Stromal cell of bone marrow (primary cell): ENCODE measurements around the gene MYO15A.
"Not testable (repeated sequence)": the region's sequence is repeated elsewhere in the genome, so short reads cannot be mapped to it uniquely, and the experiment has no call there.

ENCODE experiments used
- DNase-seq: peaks from one replicate; pipeline ENCODE4 v3.0.0-alpha.2; 2012; ENCODE audit warnings: low read depth

The MYO15A gene

DNA sequence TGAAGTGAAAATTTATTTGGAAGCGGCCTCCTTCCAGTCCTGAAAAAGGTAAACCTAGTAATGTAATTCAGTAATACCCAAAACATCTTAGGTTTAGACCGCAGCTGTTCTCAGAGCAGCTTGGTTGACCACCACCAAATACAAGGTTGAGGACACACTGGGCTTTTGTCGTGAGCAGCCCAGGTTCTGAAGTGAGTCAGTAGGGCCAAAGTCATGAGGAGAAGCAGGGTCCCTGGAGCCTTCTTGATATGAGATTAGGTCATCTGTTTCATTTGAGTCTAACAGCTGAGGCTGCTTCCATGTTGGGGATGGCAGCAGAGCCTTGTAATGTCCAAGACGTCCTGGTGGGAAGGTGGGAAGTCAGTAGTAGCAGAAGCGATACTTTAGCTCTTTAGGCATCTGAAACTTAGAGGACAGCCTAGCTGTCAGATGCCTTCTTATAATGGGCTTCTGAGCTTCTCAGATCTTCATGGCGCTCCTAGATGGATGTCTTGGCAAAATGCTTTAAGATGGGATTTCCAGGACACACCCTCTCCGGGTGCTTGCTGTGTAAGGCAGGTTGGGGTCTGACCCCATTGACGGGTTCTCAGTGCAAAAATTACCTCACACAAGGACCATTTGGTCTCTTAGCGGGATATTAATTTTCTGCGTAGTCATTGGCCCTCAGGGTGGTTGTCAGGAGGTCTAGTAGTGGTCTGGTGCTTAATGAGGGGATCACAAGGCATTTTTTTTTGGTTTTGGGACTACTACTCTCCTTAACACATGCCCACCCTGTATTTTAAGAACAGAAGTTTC lies 77.5 kb downstream of the MYO15A start:
- no peak for DNase-seq

DNA sequence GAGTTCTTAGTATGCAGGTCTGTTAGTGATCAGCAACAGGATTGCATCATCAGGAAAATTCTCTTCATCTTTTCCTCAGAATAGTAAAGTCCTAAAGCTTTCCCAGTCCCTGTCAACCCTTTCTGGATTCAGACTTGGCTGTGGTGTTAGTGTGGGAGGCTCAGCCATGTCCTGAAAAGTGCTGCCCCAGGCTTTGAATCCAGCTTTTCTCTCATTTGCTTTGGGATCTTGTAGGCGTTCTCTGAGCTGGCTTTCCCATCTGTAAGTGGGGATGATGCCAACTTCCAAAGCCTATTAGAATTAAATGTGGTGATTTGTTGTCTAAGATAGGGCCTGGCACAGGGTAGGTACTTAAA lies 78.0 kb downstream of the MYO15A start:
- peak; percentile 52 for DNase-seq

DNA sequence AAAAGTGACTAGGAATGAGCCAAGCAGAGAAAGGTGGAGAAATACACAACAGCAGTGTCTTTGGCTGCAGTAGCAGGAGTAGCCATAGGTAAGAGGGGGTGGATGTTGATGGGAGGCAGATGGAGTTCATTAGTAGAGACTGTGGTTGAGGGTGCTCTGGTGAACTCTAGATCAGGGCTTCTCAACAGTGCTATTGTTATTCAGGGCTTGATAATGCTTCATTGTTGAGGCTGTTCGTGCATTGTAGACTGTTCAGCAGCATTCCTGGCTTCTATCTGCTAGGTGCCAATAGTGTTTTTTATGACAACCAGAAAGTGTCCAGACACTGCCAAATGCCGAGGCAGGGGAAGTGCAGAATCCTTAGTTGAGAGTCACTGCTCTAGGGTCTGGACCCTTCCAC lies 78.7 kb downstream of the MYO15A start:
- DNase-seq = no peak

DNA sequence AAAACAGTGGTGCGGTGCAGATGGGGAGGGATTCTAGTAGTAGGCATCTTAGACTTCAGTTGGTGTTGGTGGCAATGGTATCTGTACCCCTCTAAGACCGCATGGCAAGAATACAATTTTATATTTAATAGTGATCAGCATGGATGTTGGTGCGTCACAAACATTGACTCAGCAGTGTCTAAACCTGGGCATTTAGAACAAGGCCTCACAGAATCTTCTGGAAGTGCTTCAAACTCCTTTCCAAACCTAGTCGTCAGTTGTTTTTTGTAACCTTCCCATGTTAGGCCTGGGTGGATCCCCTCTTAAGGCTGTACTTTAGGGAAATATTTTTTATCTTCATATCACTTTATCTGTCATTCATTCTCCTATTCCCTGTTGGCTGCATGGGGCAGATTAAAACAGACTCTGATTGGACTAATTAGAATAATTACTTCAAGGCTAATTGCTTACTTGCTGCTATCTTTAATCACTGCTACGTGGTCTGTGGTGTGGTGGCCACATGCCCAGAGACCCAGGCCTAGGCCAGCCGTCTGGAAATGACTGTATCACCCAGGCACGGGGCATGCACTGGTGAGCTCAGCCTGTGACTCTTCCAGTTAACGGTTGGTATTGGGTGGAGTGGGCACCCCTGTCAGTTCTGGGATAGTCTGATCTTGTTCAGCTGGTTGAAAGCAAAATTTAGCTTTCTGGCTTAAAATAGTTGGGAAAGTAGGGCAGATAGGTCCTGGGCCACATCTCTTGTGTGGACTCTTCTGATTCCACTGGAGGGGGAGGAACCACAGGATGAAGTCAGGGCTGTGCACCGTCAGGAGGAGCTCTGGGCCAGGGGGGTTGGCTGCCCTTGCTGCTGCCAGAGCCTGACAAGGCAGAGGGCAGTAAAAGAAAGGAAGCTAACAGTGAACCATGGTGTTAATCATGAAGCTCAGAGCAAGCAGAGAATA lies 79.5 kb downstream of the MYO15A start:
- no peak for DNase-seq

DNA sequence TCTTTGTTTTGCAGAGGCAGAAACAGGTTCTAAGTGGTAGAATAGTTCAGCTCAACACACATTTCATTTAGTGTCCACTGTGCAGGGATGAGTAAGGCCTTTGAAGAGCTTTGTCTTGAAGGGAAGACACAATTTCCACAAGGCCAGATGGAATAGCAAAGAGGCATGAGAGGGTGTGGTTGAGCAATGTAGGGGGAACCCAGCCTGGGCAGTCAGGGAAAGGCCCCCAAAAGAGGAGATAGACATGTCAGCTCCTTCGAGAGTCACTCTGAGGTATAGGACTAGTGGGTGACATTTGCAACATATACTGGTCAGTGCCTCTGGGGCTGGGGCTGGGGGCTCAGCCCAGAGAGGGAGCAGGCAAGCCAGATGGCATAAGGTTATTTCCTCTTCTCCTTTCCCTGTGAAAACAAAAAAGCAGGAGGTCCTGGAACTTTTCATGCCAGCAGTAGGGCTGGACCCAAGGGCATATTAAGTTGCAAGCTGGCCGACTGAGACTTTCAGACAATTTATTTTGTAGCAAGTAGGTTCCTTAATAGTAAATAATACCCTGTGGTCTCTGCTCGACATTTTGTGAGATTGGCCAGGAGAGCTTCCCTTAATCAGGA lies 82.2 kb downstream of the MYO15A start:
- no peak for DNase-seq

DNA sequence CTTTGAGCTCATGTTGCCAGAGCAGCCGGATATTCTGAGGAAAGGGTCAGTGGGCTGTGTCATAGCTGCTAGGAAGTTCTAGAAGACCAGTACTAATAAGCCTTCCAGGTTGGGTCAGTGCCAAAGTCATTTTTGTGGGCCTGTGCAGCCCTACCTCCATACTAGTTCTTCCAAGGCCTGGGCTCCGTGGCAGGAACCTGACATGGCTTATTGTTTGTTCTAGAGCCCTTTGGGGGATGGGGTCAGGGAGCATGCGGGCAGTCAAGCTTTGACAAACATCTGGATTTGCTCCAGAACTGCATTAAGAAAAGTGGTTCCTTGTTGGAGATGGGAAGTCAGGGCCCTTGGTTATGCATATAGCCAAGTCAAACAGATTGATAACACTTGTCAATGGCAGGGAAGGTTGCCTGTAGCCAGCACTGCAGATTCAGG lies 82.7 kb downstream of the MYO15A start:
- DNase-seq = no peak

DNA sequence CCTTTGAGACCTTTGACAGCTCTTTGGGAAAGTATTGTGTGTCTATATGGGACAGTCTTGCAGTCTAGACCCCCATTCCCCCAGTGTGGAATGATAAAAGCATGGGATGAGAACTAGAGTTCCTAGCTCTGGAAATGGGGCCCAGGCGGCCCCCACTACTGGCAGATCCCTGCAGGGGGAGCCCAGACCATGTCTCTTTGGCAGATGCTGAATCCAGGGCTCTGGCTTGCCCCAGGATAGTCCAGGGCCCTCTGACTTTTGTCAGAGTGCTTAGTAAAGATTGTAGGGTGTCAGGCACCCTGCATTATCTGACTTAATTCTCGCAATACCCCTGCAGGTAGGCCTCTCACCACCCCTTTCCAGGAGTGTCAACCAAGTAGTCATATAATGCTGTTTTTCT lies 83.4 kb downstream of the MYO15A start:
- DNase-seq = no peak

DNA sequence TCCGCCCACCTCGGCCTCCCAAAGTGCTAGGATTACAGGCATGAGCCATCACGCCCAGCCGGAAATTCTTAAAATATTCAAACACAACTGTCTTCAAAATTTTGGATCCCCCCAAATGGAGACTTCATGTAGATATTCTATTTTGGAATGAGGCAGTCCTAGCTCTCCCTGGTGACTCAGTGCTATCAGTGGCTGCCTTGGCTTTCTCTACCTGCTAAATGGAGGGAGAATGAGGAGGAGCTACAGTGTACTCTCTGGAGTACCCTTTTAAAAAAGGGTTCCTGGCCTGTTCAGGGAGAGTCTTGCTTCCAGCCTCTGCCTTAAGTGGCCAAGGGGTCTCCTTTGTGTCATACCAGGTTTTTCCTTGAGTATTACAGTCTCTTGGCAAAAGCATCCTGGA lies 85.8 kb downstream of the MYO15A start:
- no peak for DNase-seq

DNA sequence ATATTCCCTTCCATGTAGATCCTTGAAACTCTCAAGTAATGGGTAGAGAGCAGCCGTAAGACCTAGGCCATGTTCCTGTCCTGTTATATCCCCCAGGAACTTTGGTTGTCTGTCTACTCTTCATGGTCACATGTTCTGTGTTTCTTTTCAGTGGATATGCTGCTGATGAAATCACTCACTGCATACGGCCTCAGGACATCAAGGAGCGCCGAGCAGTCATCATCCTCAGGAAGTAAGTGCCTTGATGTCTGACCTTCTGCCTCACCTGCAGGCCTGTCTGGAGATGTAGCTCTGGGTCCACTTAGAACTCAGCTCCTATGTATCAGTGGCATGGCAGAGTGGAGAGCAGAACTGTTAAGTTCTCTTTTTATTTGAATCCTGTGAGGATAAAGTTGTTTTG lies 86.2 kb downstream of the MYO15A start:
- DNase-seq = no peak

DNA sequence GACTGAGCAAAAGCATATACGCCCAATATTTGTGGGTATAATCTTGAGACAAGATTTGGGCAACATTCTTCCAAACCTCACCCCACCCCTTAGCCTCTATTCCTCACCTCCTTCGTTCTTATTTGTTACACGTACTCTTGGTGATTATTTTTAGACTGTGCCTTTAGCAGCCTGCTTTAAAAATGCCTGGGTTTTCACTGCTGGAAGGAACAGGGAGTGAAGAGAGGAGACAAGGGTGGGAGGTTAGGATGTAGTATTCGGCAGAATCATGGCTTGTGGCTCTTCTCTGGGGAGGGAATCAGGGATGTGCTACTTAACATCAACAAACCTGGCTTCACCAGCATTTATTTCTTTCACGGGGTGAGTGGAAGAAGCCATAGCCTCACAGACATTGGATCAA lies 86.7 kb downstream of the MYO15A start:
- no peak for DNase-seq

DNA sequence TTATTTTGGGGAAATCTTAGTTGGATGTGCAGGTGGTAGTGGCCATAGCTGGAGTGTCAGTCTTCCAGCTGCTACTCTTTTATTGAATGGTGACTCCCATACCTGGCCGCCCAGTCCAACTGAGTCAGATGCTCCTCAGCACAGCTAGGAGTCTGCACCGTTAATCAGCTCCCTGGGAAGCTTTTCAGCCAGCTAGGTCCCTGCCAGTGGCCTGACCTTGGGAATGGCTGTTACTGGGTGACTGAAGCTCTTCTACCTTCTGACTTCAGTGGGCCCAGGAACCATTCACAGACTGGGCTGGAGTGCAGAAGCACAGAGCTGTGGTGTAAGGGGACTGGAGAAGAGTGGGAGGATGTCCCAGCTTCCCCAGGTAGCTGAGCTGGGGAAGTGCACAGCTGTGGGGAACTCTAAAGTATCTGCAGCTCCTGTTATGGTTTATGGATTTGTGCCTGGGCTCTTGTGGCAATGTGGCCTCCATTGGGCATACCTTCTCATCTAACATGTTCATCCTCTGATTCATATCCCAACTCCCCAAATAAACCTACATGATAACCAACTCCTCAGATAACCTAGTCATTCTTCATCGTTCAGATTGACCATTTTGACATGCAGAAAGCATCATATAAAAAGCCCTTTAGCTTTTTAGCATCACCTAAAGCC lies 89.1 kb downstream of the MYO15A start:
- no peak for DNase-seq

DNA sequence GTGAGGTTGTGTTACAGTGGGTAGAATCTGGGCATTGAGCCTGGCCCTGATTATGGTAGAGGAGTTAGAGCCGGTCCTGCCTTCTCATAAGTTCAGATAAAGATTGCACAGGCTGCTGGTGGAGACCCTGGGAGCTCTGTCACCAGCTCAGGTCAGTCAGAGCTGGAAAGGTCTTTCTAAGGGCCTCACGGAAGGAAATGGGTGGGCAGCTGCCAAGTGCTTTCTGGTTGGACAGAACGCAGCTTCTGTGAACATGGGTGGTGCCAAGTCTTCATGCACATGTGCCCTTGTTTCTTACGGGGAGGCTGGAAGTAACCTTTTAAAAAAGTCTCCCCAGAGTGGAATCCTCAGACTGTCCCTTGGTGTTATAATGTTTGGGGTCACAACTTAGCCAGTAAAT lies 90.0 kb downstream of the MYO15A start:
- DNase-seq = no peak

DNA sequence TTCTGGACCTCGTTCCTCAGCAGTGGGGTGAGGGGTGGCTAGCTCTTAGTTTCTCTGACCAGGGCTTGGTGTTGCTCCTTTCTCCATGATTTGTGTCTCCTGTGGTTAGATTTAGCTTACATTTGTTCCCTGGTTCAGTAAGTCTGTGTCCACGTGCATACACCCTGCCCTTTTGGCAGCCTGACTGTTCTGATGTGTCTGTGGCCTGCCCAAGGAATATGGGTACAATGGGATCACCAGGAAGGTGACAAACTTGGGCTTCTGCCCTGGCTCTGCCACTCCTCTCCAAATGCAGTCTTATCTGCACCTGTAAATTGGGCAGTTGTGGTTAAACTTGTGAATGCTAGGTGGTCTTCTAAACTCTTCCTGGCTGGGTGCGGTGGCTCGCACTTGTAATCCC lies 92.6 kb downstream of the MYO15A start:
- DNase-seq = no peak

DNA sequence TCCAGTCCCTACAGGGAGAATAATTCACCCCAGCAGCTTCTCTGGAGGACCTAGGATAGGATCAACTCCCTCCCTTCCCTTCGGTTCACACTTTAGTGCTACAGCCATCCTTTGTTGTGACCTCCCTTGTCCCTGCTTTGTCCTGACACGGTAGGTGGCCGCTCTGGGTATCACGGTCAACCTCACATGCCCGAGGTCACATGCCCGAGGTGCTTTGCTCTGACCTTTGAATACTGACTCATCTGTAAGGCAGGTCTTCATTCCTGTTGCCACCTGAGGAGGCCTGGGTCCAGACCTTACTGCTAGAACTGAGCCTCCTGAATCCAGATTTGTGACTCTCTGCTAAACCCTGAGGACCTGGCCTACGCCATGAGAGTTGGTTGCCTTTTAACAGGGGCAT lies 94.8 kb downstream of the MYO15A start:
- DNase-seq = no peak

DNA sequence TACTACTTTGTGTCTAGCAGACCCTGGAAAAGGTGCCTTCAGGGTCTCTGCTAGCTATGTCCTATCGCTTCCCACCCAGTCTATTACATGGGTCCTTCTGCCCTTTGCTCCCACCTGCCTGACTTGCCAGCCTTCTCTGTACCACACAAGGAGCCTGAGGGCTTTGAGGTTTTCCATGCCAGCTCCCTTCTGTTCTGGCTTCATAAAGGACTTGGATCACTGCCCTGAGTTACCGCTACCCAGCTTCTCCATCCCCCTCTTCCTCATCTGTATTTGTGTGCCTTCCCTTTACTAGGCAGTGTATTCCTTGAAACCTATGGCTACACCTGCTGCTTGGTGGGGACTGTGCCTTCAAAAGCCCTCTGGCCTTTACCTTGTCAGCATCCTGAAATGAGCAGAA lies 97.3 kb downstream of the MYO15A start:
- DNase-seq = no peak

DNA sequence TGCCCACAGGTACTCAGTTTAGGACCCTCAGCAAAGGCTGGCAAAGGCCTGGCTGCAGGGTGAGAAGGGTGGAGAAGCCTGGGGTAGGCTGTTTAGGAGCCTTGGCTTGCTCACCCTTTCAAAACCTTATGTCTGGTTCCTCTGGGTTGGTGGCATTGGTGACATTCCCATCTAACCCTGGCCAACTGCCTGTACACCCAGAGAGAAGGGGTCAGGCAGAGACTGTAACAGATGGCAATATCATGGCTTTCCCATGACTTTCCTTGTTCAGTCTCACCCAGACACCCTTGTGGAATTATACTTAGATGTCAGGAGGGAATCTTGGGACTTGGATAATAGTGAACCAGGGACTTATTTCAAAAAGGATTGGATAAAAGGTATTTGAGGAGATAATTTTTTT lies 98.4 kb downstream of the MYO15A start:
- DNase-seq = no peak

DNA sequence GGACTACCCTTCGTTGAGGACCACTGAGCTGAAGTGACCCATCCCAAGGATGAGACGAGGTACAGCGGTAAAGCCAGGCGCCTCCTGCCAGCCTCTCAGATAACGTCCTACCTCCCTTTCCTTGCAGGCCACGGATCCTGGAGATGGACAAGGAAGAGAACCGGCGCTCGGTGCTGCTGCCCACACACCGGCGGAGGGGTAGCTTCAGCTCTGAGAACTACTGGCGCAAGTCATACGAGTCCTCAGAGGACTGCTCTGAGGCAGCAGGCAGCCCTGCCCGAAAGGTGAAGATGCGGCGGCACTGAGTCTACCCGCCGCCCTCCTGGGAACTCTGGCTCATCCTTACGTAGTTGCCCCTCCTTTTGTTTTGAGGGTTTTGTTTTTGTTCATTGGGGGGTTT lies 99.5 kb downstream of the MYO15A start:
- DNase-seq = no peak

DNA sequence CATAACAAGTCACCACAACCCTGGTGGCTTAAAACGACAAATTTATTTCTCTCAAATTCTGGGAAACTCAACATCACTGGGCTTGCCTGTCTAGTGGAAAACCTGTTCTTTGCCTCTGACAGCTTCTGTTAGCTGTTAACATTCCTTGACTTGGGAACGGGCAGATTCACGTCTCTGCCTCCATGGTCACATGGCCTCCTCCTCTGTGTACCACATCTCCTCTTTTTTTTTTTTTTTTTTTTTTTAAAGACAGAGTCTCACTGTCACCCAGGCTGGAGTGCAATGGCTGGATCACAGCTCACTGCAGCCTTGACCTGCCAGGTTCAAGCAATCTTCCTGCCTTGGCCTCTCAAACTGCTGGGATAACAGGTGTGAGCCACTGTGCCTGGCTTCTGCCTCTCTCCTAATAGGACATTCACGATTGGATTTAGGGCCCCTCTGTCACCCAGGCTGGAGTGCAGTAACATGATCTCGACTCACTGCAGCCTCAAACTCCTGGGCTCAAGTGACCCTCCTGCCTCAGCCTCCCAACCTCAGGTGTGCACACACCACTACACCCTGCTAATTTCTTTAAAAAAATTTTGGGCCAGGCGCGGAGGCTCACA lies 105.2 kb downstream of the MYO15A start:
- no peak for DNase-seq

DNA sequence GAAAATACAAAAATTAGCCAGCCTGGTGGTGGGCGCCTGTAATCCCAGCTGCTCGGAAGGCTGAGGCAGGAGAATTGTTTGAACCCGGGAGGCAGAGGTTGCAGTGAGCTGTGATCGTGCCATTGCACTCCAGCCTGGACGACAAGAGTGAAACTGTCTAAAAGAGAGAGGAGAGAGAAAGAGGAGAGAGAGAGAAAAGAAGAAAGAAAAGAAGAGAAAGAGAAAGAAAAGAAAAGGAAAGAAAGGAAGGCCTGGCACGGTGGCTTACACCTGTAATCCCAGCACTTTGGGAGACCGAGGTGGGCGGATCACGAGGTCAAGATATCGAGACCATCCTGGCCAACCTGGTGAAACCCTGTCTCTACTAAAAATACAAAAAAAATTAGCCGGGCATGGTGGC lies 108.3 kb downstream of the MYO15A start:
- not testable (repeated sequence) for DNase-seq

DNA sequence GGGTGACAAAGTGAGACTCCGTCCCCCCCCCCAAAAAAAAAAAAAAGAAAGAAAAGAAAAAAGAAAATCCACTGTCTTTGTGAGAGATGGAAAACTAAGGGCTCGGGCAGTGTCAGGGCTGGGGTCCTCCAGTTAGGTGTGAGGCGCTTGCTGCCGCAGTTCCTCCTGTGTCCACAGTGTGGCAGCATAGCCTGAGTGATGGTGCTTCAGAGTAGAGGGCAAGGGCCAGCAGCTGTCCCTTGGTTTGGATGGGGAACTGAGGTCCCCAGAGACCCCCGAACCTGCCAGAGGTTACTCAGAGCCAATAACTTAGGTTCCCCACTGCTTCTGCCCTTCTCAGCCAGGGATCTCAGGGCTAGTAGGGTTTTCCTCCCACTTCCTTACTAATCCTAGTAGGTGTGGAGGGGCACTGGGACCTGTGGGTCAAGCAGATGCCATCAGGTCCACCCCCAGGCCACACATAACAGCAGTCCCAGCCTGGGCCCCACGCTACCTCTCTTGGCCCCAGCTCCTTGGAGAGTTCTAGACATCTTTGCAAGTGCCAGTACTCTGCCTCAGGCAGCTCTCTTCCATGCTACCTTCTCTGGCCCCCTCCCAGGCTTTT lies 109.0 kb downstream of the MYO15A start:
- DNase-seq = no peak

DNA sequence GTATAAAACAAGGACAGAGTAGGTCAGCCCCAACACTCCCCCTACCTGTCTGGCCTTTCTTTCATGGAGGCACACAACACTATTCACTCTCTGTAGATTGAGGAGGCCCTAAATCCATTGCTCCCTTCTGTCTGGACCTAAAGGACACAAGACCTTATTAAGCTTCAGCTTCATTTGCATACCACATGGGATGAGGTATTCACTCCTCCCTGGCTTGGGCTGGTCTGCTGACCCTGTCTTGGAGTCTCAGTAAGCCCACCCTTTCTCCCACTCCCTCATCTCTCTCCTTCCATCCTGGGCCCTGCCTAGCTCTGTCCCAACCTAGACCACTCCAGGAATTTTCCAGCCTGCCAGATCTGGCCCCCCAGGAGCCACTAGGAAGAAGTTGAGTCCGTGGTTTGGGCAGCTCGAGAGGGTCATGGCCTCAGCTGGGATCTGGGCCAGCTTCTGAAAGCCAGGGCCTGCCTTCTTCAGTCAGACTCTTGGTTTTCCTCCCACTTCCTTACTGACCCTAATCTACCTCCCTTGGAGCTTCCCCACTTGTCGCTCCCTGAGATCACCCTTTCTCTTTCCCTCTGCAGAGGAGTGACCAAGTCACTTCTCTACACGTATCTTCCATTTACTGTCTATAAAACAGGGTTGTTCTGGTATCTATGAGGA lies 110.3 kb downstream of the MYO15A start:
- DNase-seq = peak; percentile 68
